Panc1 (cell line): ENCODE data around the gene KAT14. TPM values are rescaled to one million over a fixed set of nuclear protein-coding genes. Genes with fewer than 3 reads are reported as not detected.
"Not testable (repeated sequence)": the region's sequence is repeated elsewhere in the genome, so short reads cannot be mapped to it uniquely, and the experiment has no call there.

Experiments
- ATAC-seq: fragments of 200-7000 bp; cut with Tn5 transposase; 2 replicates; pipeline ENCODE4 v1.9.1; 2020; ENCODE audit warnings: mild to moderate bottlenecking, moderate library complexity
- BruUV-seq: library from RNA; stranded (reverse); fragments of 400-500 nt; replicated peaks from 2 replicates; lab custom pipeline; 2021; lab: Mats Ljungman, UMichigan
- CTCF ChIA-PET: fragments of 300-600 bp; sonication (Branson Sonifier 250); formaldehyde crosslinking; loops from one replicate; lab custom pipeline; 2022; ENCODE audit warnings: antibody characterized with exemption; lab: Charles Lee
- POLR2A ChIA-PET: fragments of 300-600 bp; sonication (Branson Sonifier 250); formaldehyde crosslinking; loops from one replicate; lab custom pipeline; 2022; ENCODE audit warnings: antibody characterized with exemption; lab: Charles Lee
- DNase-seq: peaks from one replicate; pipeline ENCODE4 v3.0.0-alpha.2; 2010; ENCODE audit warnings: low read depth, low spot score
- H3K27ac ChIP-seq: 2 replicates; pipeline ENCODE4 v1.5.1; 2011; ENCODE audit warnings: mild to moderate bottlenecking, low read length, inconsistent platforms
- H3K27me3 ChIP-seq: fragments of 200-500 bp; sonication (Bioruptor generic); 2 replicates; pipeline ENCODE4 v1.6.0; 2014; ENCODE audit warnings: low read length, inconsistent platforms; ENCODE audit not compliant: control insufficient read depth, insufficient read depth
- H3K36me3 ChIP-seq: fragments of 200-500 bp; sonication (Bioruptor generic); 2 replicates; pipeline ENCODE4 v1.5.1; 2014; ENCODE audit warnings: inconsistent platforms, mild to moderate bottlenecking, low read length, moderate library complexity; ENCODE audit not compliant: control insufficient read depth, insufficient read depth
- H3K4me1 ChIP-seq: 2 replicates; pipeline ENCODE4 v1.5.1; 2011; ENCODE audit warnings: inconsistent platforms, mild to moderate bottlenecking, low read length, moderate library complexity; ENCODE audit not compliant: control insufficient read depth, insufficient read depth
- H3K4me3 ChIP-seq, 2 experiments: 2 replicates each; pipeline ENCODE4 v1.5.1; 2011 to 2012; ENCODE audit warnings: low read depth in 2 of 2, low read length in 2 of 2, mild to moderate bottlenecking in 2 of 2, inconsistent platforms in 1 of 2, moderate library complexity in 1 of 2
- H3K9me3 ChIP-seq: fragments of 200-500 bp; sonication (Bioruptor generic); 2 replicates; pipeline ENCODE4 v1.5.1; 2014; ENCODE audit warnings: low read depth, mild to moderate bottlenecking, inconsistent platforms, low read length, moderate library complexity; ENCODE audit not compliant: control insufficient read depth, insufficient read depth
- POLR2AphosphoS5 ChIP-seq: IDR thresholded peaks from 2 replicates; pipeline ENCODE4 v1.6.1; 2012; ENCODE audit warnings: mild to moderate bottlenecking, low read depth, low read length, moderate library complexity
- SIN3A ChIP-seq: IDR thresholded peaks from 2 replicates; pipeline ENCODE4 v1.6.1; 2012; ENCODE audit warnings: low read depth, mild to moderate bottlenecking, low read length, moderate library complexity, borderline replicate concordance; ENCODE audit not compliant: insufficient read depth
- TCF7L2 ChIP-seq: IDR thresholded peaks from 2 replicates; pipeline ENCODE4 v1.6.1; 2011; ENCODE audit warnings: mild to moderate bottlenecking, low read depth, low read length, inconsistent platforms
- in situ Hi-C: cut with HindIII; loops from 2 replicates; pipeline ENCODE4 v1.10.0; 2016; ENCODE audit warnings: low sequenced_read_pairs, low pct_unique_long_range_greater_than_20kb
- intact Hi-C: fragments of 100-400 bp; cut with micrococcal nuclease; formaldehyde crosslinking; loops from one replicate; pipeline ENCODE4 v1.10.0; 2022; ENCODE audit not compliant: unreplicated experiment
- total RNA-seq: library from RNA; stranded (reverse); gene quantifications from one replicate; pipeline ENCODE4 v1.2.1, GENCODE V29; 2021; ENCODE audit not compliant: unreplicated experiment
- TF ChIP-seq, protein P1 (sequence below): fragments of 450-650 bp; IDR thresholded peaks from 2 replicates; pipeline ENCODE4 v1.5.1; 2017; ENCODE audit warnings: mild to moderate bottlenecking
- TF ChIP-seq, protein P2 (sequence below), 2 experiments: IDR thresholded peaks; 2 replicates each; pipeline ENCODE4 v1.6.1; 2011 to 2012; ENCODE audit warnings: low read depth in 2 of 2, control low read depth in 1 of 2, low read length in 1 of 2, mild to moderate bottlenecking in 1 of 2, moderate library complexity in 1 of 2; ENCODE audit not compliant: insufficient read depth in 1 of 2

The KAT14 gene
- total RNA-seq, 1 experiment from 2014 or later = 12.7 TPM

DNA sequence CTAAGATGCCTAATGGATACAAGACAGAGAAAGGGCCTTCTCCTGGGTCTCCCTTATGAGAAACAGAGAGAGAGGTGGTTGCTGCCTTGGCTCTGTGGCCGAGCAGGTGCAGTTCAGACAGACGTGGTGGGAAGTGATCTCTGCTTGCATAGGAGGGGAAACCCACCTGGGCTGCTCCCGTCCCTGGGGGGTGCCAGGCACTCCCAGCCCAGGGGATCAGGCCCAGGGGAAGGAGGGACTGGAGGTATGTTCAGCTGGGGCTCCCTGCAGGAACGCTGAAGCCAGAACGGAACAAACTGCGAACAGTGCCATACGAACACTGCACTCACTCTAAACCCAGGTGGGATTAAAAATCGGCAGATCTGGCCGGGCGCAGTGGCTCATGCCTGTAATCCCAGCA, 44.3 kb upstream of the KAT14 start:
- no peaks in the 10 kb centered on the region for H3K4me1 ChIP-seq
- H3K27ac ChIP-seq = no peak overlapping the region
- no peak for DNase-seq
- in situ Hi-C loops = no loop called here
- no peaks in the 10 kb centered on the region for H3K9me3 ChIP-seq
- H3K4me3 ChIP-seq = no peak overlapping the region
- TF ChIP-seq POLR2AphosphoS5 (no peak), SIN3A (no peak), TCF7L2 (no peak)
- TF ChIP-seq, protein P1, sequence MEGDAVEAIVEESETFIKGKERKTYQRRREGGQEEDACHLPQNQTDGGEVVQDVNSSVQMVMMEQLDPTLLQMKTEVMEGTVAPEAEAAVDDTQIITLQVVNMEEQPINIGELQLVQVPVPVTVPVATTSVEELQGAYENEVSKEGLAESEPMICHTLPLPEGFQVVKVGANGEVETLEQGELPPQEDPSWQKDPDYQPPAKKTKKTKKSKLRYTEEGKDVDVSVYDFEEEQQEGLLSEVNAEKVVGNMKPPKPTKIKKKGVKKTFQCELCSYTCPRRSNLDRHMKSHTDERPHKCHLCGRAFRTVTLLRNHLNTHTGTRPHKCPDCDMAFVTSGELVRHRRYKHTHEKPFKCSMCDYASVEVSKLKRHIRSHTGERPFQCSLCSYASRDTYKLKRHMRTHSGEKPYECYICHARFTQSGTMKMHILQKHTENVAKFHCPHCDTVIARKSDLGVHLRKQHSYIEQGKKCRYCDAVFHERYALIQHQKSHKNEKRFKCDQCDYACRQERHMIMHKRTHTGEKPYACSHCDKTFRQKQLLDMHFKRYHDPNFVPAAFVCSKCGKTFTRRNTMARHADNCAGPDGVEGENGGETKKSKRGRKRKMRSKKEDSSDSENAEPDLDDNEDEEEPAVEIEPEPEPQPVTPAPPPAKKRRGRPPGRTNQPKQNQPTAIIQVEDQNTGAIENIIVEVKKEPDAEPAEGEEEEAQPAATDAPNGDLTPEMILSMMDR = no peak
- TF ChIP-seq, protein P2, sequence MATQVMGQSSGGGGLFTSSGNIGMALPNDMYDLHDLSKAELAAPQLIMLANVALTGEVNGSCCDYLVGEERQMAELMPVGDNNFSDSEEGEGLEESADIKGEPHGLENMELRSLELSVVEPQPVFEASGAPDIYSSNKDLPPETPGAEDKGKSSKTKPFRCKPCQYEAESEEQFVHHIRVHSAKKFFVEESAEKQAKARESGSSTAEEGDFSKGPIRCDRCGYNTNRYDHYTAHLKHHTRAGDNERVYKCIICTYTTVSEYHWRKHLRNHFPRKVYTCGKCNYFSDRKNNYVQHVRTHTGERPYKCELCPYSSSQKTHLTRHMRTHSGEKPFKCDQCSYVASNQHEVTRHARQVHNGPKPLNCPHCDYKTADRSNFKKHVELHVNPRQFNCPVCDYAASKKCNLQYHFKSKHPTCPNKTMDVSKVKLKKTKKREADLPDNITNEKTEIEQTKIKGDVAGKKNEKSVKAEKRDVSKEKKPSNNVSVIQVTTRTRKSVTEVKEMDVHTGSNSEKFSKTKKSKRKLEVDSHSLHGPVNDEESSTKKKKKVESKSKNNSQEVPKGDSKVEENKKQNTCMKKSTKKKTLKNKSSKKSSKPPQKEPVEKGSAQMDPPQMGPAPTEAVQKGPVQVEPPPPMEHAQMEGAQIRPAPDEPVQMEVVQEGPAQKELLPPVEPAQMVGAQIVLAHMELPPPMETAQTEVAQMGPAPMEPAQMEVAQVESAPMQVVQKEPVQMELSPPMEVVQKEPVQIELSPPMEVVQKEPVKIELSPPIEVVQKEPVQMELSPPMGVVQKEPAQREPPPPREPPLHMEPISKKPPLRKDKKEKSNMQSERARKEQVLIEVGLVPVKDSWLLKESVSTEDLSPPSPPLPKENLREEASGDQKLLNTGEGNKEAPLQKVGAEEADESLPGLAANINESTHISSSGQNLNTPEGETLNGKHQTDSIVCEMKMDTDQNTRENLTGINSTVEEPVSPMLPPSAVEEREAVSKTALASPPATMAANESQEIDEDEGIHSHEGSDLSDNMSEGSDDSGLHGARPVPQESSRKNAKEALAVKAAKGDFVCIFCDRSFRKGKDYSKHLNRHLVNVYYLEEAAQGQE (IDR thresholded peaks at IDR 0.05; ENCODE audit: insufficient read depth in 1 of 2, low read depth in 2 of 2, low read length in 1 of 2) = no peak
- intact Hi-C loops = no loop called here
- ATAC-seq = no peak
- ChIA-PET CTCF (no interaction called here), POLR2A (no interaction called here)
- BruUV-seq = no TSS peak
- H3K36me3 ChIP-seq = no peaks in the 10 kb centered on the region
- H3K27me3 ChIP-seq = peaks cover 2% of the 10 kb centered on the region; the same call in 1 of the 2 replicates

DNA sequence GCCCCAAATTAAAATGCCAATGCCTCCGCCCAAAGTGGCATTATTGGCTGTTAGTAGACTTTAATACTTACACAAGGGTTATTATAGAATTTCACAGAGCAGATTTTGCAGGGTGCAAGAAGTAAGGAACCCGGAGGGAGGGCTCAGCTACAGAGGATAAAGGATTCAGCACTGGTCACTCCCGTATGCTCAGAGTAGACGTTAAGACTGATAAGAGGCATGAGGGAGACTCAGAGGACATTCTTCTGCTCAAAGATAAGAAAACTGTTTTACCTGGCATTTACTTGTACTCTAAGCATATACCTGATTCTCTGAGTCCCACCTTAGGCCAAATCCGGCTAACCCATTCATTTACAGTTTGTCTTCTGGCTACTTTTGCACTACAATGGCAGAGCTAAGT, 43.5 kb upstream of the KAT14 start:
- intact Hi-C loops = no loop called here
- CTCF ChIA-PET = no interaction called here
- H3K4me3 ChIP-seq = no peak overlapping the region
- peaks cover 2% of the 10 kb centered on the region; the same call in 1 of the 2 replicates for H3K27me3 ChIP-seq
- POLR2A ChIA-PET = no interaction called here
- in situ Hi-C loops = no loop called here
- no peaks in the 10 kb centered on the region for H3K36me3 ChIP-seq
- H3K4me1 ChIP-seq = no peaks in the 10 kb centered on the region
- no peak overlapping the region for H3K27ac ChIP-seq
- no peak for ATAC-seq
- H3K9me3 ChIP-seq = no peaks in the 10 kb centered on the region
- TF ChIP-seq, protein P2 (IDR thresholded peaks at IDR 0.05; ENCODE audit: insufficient read depth in 1 of 2, low read depth in 2 of 2, low read length in 1 of 2) = no peak
- TF ChIP-seq, protein P1 = no peak
- TF ChIP-seq TCF7L2 (no peak), SIN3A (no peak), POLR2AphosphoS5 (no peak)
- DNase-seq = no peak
- no TSS peak for BruUV-seq

DNA sequence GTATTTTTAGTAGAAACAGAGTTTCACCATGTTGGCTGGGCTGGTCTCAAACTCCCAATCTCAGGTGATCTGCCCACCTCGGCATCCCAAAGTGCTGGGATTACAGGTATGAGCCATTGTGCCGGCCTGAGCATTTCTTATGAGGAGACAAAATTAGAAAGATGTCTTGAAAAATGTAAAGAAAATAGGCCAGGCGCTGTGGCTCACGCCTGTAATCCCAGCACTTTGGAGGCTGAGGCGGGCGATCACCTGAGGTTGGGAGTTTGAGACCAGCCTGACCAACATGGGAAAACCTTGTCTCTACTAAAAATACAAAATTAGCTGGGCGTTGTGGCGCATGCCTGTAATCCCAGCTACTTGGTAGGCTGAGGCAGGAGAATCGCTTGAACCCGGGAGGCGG, 37.1 kb upstream of the KAT14 start:
- CTCF ChIA-PET, BruUV-seq, H3K27me3 ChIP-seq, in situ Hi-C loops, H3K9me3 ChIP-seq, ATAC-seq, intact Hi-C loops, H3K36me3 ChIP-seq, DNase-seq, H3K27ac ChIP-seq, H3K4me3 ChIP-seq, POLR2A ChIA-PET, H3K4me1 ChIP-seq: not testable (repeated sequence)
